Activated CD4-positive, alpha-beta T cell treated with anti-CD3 and anti-CD28 coated beads, Interleukin-2, amount 10 ng/mL, durations not matched to agents 24 days and 14 days (primary cell): ENCODE results near the gene HSD17B1. TPM values are rescaled to one million over a fixed set of nuclear protein-coding genes. Genes with fewer than 3 reads are reported as not detected.

Experiments used
- DNase-seq: peaks from one replicate; pipeline ENCODE4 v3.0.0; 2022
- H3K27ac Mint-ChIP-seq: one replicate; pipeline ENCODE4 v1.8.0; 2022; ENCODE audit warnings: mild to moderate bottlenecking, mixed read lengths
- H3K27me3 Mint-ChIP-seq: one replicate; pipeline ENCODE4 v1.8.0; 2022; ENCODE audit warnings: mixed read lengths
- H3K36me3 Mint-ChIP-seq: one replicate; pipeline ENCODE4 v1.8.0; 2022; ENCODE audit warnings: low read depth, mild to moderate bottlenecking, mixed read lengths
- H3K4me1 Mint-ChIP-seq: one replicate; pipeline ENCODE4 v1.8.0; 2021; ENCODE audit warnings: mixed read lengths
- H3K4me3 Mint-ChIP-seq: one replicate; pipeline ENCODE4 v1.8.0; 2022; ENCODE audit warnings: mild to moderate bottlenecking, moderate library complexity, mixed read lengths
- H3K9me3 Mint-ChIP-seq: one replicate; pipeline ENCODE4 v1.8.0; 2021; ENCODE audit warnings: mixed read lengths
- intact Hi-C: fragments of 100-400 bp; cut with micrococcal nuclease; formaldehyde crosslinking; loops from one replicate; pipeline ENCODE4 v1.15.1; 2023
- total RNA-seq: library from RNA; stranded (reverse); gene quantifications from 2 replicates; pipeline ENCODE4 v1.2.3, GENCODE V29; 2022

The HSD17B1 gene
- total RNA-seq, 1 donor from 2014 or later, result 0.42 TPM

DNA sequence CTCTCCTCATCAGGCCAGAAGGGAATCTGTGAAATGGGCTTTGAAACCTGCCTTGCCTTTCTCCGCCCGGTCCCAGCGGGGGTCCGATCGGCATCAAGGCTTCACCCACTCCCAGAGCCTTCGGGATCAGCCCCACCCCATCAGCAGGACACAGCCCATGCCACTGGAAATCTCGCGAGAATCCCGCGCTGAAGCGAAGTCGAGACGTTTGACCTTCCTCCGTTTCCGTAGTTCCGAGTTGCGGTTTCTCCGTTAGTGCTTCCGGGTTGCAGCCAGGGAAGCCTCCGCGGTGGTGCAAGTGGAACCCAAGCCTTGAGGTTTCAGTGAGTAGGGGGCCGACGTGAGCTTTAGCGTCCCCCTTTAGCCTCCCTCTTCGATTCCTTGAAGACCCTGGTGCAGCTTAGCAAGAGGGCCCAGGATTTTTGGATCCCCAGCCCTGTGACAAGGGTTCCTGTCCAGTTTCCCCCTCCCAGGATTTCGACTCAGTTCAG, 9.2 kb downstream of the HSD17B1 start, which contains the start of gene COASY:
TSS of gene COASY (plus strand) at position 252 of the 491 bp plus-strand sequence. CDS start 475 bp downstream, outside the sequence.
- no peaks in the 10 kb centered on the region for H3K9me3 Mint-ChIP-seq
- H3K36me3 Mint-ChIP-seq, result peaks cover 18% of the 10 kb centered on the region
- H3K27ac Mint-ChIP-seq, result peak within 1 kb of the TSS; percentile 93
- H3K4me1 Mint-ChIP-seq, result peaks cover 21% of the 10 kb centered on the region
- DNase-seq, result peak; percentile 98
- intact Hi-C loops, result loop anchor here (1.0 to 2.0 kb wide), 2 partner anchors 15 to 47 kb away; partner anchors contain the start of genes PSMC3IP, RETREG3 and TUBG1
- H3K4me3 Mint-ChIP-seq, result peak within 1 kb of the TSS; percentile 89
- H3K27me3 Mint-ChIP-seq, result no peaks in the 10 kb centered on the region

DNA sequence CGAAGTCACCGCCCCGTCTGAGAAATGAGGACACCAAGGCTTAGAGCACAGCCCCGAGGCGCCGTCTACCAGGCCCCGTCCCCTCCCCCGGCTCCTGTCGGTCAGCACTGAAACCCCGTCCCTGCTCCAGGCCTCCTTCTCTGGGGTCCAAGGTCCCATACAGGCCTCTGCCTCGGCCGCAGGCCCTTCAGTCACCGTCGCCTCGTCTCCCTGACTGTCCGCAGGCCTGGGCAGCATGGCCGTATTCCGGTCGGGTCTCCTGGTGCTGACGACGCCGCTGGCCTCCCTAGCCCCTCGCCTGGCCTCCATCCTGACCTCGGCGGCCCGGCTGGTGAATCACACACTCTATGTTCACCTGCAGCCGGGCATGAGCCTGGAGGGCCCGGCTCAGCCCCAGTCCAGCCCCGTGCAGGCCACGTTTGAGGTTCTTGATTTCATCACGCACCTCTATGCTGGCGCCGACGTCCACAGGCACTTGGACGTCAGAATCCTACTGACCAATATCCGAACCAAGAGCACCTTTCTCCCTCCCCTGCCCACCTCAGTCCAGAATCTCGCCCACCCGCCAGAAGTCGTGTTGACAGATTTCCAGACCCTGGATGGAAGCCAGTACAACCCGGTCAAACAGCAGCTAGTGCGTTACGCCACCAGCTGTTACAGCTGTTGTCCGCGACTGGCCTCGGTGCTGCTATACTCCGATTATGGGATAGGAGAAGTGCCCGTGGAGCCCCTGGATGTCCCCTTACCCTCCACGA, 9.8 kb downstream of the HSD17B1 start:
- no peak for DNase-seq
- no peaks in the 10 kb centered on the region for H3K9me3 Mint-ChIP-seq
- no peaks in the 10 kb centered on the region for H3K27me3 Mint-ChIP-seq
- peak overlapping the region; percentile 89 for H3K4me3 Mint-ChIP-seq
- intact Hi-C loops, result loop anchor here (1.0 to 2.0 kb wide), 2 partner anchors 15 to 46 kb away; partner anchors contain the start of genes PSMC3IP, RETREG3 and TUBG1
- peaks cover 19% of the 10 kb centered on the region for H3K4me1 Mint-ChIP-seq
- peak overlapping the region; percentile 93 for H3K27ac Mint-ChIP-seq
- H3K36me3 Mint-ChIP-seq, result peaks cover 20% of the 10 kb centered on the region

DNA sequence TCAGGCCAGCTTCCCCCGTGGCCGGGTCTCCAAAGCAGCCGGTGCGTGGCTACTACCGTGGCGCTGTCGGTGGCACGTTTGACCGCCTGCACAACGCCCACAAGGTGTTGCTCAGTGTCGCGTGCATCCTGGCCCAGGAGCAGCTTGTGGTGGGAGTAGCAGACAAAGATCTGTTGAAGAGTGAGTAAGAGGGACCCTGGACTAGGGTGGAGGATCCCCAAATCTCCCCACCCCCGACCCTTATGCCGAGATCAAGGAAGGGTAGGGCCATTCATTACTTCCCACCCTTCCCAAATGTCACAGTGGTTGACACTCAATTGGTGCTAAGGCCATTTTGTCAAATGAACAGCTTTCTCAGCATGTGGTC, 10.4 kb downstream of the HSD17B1 start:
- peak overlapping the region; percentile 93 for H3K27ac Mint-ChIP-seq
- peak overlapping the region; percentile 89 for H3K4me3 Mint-ChIP-seq
- no peaks in the 10 kb centered on the region for H3K9me3 Mint-ChIP-seq
- intact Hi-C loops, result loop anchor here (2.0 kb wide), 1 partner anchor 46 kb away; the partner anchor contains the start of genes RETREG3 and TUBG1
- H3K36me3 Mint-ChIP-seq, result peaks cover 24% of the 10 kb centered on the region
- H3K27me3 Mint-ChIP-seq, result no peaks in the 10 kb centered on the region
- DNase-seq, result no peak
- peaks cover 23% of the 10 kb centered on the region for H3K4me1 Mint-ChIP-seq

DNA sequence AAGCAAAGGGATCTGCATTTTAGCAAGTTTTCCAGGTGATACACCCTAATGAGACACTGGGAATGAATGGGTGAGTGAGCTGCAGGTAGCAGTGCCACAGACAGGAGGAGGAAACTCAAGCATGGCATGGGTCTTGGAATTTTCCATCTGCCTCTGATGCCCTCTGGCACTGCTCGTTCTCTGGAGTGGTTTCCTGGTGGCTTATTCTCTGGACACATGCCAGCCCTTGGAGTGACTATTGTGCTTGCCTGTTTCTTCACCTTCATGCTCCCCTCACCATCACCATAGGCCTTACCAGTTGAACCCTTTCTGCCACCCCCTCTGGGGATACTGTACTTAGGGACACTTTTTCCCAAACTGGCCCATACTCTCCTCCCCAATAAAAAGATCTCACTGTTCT, 10.8 kb downstream of the HSD17B1 start:
- Mint-ChIP-seq H3K4me3 (peak overlapping the region; percentile 89), H3K27me3 (no peaks in the 10 kb centered on the region), H3K36me3 (peaks cover 25% of the 10 kb centered on the region), H3K4me1 (peaks cover 24% of the 10 kb centered on the region), H3K27ac (peak overlapping the region; percentile 51), H3K9me3 (no peaks in the 10 kb centered on the region)
- DNase-seq, result no peak
- intact Hi-C loops, result loop anchor here (2.0 kb wide), 1 partner anchor 45 kb away; the partner anchor contains the start of genes RETREG3 and TUBG1

DNA sequence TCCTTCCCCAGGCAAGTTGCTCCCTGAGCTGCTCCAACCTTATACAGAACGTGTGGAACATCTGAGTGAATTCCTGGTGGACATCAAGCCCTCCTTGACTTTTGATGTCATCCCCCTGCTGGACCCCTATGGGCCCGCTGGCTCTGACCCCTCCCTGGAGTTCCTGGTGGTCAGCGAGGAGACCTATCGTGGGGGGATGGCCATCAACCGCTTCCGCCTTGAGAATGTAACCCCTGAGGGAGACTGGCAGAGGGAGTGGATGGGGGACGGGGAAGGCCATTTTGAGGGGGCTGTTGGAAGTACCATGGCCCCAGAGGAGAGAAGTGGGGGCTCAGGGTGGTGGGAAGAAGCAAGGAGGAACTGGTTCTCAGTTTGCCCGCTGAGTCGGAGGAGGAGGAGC, 11.2 kb downstream of the HSD17B1 start:
- no peak for DNase-seq
- Mint-ChIP-seq H3K9me3 (no peaks in the 10 kb centered on the region), H3K4me3 (peak overlapping the region; percentile 89), H3K36me3 (peaks cover 29% of the 10 kb centered on the region), H3K27ac (peak overlapping the region; percentile 51), H3K4me1 (peaks cover 27% of the 10 kb centered on the region), H3K27me3 (no peaks in the 10 kb centered on the region)
- intact Hi-C loops, result loop anchor here (2.0 kb wide), 1 partner anchor 45 kb away; the partner anchor contains the start of genes RETREG3 and TUBG1

DNA sequence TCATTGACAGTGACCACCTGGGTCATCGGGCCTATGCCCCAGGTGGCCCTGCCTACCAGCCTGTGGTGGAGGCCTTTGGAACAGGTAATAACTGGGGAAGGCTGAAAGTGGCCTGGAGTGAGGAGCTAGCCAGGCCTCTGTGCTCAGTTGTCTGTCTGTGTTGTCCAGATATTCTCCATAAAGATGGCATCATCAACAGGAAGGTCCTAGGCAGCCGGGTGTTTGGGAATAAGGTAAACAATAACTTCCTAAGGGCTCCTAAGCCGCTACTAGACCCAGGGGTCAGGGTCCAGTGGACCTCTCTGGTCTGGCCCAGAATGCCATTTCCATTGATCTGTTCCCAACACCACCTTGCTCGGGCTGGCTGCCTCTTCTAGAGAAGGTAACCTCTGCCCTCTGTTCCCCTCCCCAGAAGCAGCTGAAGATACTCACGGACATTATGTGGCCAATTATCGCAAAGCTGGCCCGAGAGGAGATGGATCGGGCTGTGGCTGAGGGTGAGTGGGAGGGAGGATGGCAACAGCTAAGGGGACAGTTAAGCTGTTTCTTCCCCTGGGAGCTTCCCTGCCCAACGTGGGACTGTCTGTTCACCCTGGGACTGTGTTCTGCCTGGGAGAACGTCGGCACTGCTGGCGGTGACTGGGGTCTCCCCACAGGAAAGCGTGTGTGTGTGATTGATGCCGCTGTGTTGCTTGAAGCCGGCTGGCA, 12.2 kb downstream of the HSD17B1 start:
- no peak for DNase-seq
- Mint-ChIP-seq H3K36me3 (peaks cover 36% of the 10 kb centered on the region), H3K9me3 (no peaks in the 10 kb centered on the region), H3K27ac (no peak overlapping the region), H3K4me1 (peaks cover 34% of the 10 kb centered on the region), H3K27me3 (no peaks in the 10 kb centered on the region), H3K4me3 (no peak overlapping the region)
- intact Hi-C loops, result no loop called here

DNA sequence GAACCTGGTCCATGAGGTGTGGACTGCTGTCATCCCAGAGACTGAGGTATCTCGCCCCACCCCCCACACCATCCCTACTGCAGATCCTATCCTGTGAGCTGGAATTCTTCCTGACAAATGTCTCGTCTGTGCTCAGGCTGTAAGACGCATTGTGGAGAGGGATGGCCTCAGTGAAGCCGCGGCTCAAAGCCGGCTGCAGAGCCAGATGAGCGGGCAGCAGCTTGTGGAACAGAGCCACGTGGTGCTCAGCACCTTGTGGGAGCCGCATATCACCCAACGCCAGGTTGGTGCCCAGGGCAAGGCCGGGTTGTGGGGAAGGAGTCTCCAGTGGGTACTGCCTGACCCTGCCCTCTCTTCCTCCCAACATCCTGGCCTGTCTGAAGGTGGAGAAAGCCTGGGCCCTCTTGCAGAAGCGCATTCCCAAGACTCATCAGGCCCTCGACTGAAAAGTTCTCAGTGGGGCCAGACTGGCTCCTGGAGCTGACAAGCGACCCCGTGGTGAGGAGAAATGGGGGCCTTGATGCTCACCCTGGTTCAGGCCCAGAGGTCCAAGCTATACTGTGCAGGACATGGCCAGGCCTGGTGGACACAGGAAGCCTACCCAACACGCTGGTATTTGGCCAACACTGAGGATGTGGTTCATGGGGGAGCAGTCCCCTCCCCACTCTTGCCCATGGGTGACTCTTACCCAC, 12.9 kb downstream of the HSD17B1 start:
- H3K27me3 Mint-ChIP-seq, result no peaks in the 10 kb centered on the region
- intact Hi-C loops, result no loop called here
- H3K27ac Mint-ChIP-seq, result peak overlapping the region; percentile 96
- DNase-seq, result peak; percentile 63
- H3K36me3 Mint-ChIP-seq, result peaks cover 40% of the 10 kb centered on the region
- peaks cover 34% of the 10 kb centered on the region for H3K4me1 Mint-ChIP-seq
- H3K4me3 Mint-ChIP-seq, result no peak overlapping the region
- no peaks in the 10 kb centered on the region for H3K9me3 Mint-ChIP-seq

DNA sequence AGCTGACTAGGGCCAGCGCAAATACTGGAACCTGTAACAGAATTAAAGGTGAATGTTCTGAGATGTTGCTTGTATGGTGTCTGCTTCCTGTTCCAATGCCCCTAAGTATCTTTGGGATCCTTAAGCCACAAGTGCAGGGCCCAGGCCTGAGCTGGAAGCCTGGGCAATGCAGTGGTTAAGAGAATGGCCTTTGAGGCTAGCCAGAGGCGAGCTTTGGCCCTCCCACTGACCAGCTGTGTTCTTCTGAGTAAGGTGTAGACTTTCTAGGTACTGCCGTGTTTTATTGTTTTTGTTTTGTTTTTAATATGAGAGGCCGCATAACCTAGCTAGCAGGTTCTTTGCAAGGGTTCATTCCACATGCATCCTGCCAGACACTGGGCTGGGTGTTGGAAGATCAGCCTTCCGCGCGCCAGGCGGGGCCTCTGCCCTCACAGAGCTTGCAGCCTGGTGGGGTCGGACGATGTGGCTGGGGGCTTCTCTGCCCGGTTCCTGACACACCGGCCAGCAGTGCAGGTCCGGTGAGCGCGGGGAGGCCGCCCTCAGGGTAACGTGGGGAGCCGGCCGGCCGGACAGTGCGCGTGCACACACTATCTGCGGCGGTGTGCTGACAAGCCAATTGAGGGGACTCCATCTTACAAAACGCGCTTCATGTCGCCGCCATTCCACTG, 13.6 kb downstream of the HSD17B1 start:
- H3K4me1 Mint-ChIP-seq, result peaks cover 36% of the 10 kb centered on the region
- H3K27me3 Mint-ChIP-seq, result no peaks in the 10 kb centered on the region
- no peak for DNase-seq
- peak overlapping the region; percentile 96 for H3K27ac Mint-ChIP-seq
- no peaks in the 10 kb centered on the region for H3K9me3 Mint-ChIP-seq
- peak overlapping the region; percentile 98 for H3K4me3 Mint-ChIP-seq
- intact Hi-C loops, result no loop called here
- peaks cover 46% of the 10 kb centered on the region for H3K36me3 Mint-ChIP-seq

DNA sequence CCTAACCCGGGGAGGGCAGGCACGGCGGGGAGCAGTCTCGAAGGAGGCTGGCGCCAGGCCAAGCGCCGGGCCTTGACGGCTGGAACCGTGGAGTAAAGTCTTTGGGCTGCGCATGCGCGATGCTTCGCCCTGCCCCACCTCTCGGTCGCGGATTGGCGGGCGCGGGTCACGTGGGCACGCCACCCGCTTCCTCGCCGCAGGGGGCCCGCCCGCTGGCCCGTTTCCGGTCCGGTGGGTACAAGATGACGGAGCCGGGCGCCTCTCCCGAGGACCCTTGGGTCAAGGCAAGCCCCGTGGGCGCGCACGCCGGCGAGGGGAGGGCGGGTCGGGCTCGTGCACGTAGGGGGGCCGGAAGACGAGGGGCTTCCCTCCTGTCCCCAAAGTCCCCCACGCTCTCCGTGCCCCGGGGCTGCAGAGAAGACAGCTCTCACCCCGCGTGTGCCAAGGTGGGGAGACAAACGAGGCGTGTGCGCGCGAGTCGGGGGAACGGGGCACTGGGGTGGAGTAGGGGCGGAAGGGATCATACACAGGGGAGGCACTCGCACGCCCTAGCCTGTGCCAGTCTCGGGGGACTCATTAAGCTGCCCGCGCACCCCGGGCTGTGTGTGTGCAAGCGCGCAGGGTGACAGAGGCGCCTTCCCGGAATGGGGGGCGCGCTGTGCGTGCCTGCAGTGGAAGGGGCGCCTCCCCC, 14.3 kb downstream of the HSD17B1 start, which contains the start of gene MLX:
TSS of gene MLX (plus strand) at position 218 of the 691 bp plus-strand sequence. CDS start at position 243, 25 bp downstream.
- H3K4me1 Mint-ChIP-seq, result peaks cover 34% of the 10 kb centered on the region
- H3K27ac Mint-ChIP-seq, result peak within 1 kb of the TSS; percentile 96
- H3K36me3 Mint-ChIP-seq, result peaks cover 52% of the 10 kb centered on the region
- no peaks in the 10 kb centered on the region for H3K9me3 Mint-ChIP-seq
- intact Hi-C loops, result loop anchor here (1.0 kb wide), 1 partner anchor 10 kb away; the partner anchor contains the start of gene PSMC3IP
- peak within 1 kb of the TSS; percentile 98 for H3K4me3 Mint-ChIP-seq
- H3K27me3 Mint-ChIP-seq, result no peaks in the 10 kb centered on the region
- peak; percentile 98 for DNase-seq

DNA sequence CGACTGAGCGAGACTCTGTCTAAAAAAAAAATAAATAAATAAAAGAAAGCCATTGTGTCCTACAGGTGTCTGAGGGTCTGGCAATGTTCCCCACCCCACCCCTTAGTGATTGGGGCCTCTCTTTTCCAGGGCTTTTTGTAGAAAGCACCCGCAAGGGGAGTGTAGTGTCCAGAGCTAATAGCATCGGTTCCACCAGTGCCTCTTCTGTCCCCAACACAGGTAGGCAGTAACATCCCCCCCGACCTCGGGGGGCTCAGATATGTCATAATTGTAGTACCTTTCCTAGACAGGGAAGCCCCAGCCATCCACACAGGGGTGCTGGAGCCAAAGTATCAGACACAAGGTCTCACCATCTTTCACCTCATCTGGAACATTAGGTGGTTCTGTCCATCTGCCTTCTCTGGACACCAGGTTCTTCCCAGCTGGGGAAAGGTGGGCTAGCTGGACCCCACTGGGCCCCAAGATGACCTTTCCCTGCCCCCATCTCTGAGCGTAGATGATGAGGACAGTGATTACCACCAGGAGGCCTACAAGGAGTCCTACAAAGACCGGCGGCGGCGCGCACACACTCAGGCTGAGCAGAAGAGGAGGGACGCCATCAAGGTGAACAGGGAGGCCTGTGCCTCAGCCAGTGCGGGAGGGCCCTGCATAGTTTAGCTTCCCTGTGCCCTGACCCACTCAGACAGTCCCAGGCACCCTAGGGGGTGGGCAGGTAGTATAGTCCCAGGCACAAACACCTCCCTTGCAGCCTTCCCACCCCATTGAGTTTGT, 15.8 kb downstream of the HSD17B1 start:
- H3K4me3 Mint-ChIP-seq, result peak overlapping the region; percentile 54
- H3K36me3 Mint-ChIP-seq, result peaks cover 58% of the 10 kb centered on the region
- intact Hi-C loops, result no loop called here
- H3K27ac Mint-ChIP-seq, result peak overlapping the region; percentile 29
- H3K4me1 Mint-ChIP-seq, result peaks cover 32% of the 10 kb centered on the region
- H3K9me3 Mint-ChIP-seq, result no peaks in the 10 kb centered on the region
- H3K27me3 Mint-ChIP-seq, result no peaks in the 10 kb centered on the region
- DNase-seq, result no peak

DNA sequence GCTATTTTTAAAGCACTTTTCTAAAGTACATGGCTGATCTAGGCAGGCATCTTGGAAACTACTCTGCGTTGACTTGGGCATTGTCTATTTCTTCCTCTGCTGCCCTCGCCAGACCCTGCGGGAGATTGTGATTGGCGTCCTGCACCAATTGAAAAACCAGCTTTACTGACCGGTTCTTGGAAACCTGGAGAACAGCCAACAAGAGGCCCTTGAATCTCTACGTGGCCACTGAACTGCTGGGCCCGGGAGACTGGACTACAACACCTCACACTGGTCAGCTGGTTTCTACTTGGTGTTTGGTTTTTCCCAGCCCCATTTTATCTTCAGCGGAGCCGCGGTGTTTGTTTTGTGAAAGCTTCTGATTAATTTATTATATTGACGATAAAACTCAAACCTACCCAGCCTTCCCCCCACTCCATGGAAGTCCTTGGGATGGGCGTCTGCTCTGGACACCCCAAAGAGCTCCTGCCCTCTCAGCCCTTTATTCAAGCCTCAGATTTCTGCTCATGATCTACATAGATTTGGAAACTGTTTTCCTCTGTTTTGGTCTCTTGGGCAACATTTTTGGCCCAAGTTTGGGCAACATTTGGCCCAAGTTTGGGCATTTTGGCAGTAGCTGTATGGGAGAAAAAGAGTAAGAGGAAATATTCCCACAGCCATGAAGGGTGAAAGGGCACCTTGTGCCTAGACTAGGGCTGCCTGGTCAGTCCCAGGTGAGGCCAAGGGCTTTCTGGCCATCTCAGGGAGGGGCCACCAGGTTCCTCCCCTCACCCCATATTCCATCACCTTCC, 18.9 kb downstream of the HSD17B1 start:
- peaks cover 64% of the 10 kb centered on the region for H3K36me3 Mint-ChIP-seq
- no peaks in the 10 kb centered on the region for H3K27me3 Mint-ChIP-seq
- H3K9me3 Mint-ChIP-seq, result no peaks in the 10 kb centered on the region
- intact Hi-C loops, result no loop called here
- DNase-seq, result no peak
- H3K4me1 Mint-ChIP-seq, result peaks cover 35% of the 10 kb centered on the region
- H3K27ac Mint-ChIP-seq, result no peak overlapping the region
- H3K4me3 Mint-ChIP-seq, result no peak overlapping the region
